WTC11 (cell line): ENCODE results near the gene IL2RA. TPM values are rescaled to one million over a fixed set of nuclear protein-coding genes. Genes with fewer than 3 reads are reported as not detected.
A peak's percentile ranks its signal among the peaks of the same experiment; 100 is the strongest.
"Not testable (repeated sequence)": the region's sequence is repeated elsewhere in the genome, so short reads cannot be mapped to it uniquely, and the experiment has no call there.

Experiments used
- ATAC-seq: fragments of 200-7000 bp; cut with Tn5 transposase; 2 replicates; pipeline ENCODE4 v1.10.0; 2021; ENCODE audit warnings: mild to moderate bottlenecking, moderate library complexity
- CTCF ChIA-PET: fragments of 300-600 bp; sonication (Branson Sonifier 250); formaldehyde crosslinking; loops from one replicate; lab custom pipeline; 2021; ENCODE audit warnings: antibody characterized with exemption; lab: Charles Lee
- POLR2A ChIA-PET: fragments of 350-600 bp; sonication (Branson Sonifier 250); formaldehyde crosslinking; loops from one replicate; lab custom pipeline; 2021; ENCODE audit warnings: antibody characterized with exemption; lab: Charles Lee
- DNase-seq: peaks from one replicate; pipeline ENCODE4 v3.0.0; 2021; ENCODE audit warnings: low spot score
- H3K27ac Mint-ChIP-seq: 2 replicates; pipeline ENCODE4 v1.8.0; 2021; ENCODE audit warnings: mixed read lengths
- H3K27me3 Mint-ChIP-seq: 2 replicates; pipeline ENCODE4 v1.8.0; 2021; ENCODE audit warnings: low read depth, mild to moderate bottlenecking, moderate library complexity, mixed read lengths
- H3K36me3 Mint-ChIP-seq: 2 replicates; pipeline ENCODE4 v1.8.0; 2021; ENCODE audit warnings: mixed read lengths
- H3K4me1 Mint-ChIP-seq: 2 replicates; pipeline ENCODE4 v1.8.0; 2022; ENCODE audit warnings: mixed read lengths
- H3K4me3 Mint-ChIP-seq: 2 replicates; pipeline ENCODE4 v1.8.0; 2021; ENCODE audit warnings: mild to moderate bottlenecking, moderate library complexity, mixed read lengths
- H3K9me3 Mint-ChIP-seq: 2 replicates; pipeline ENCODE4 v1.8.0; 2021; ENCODE audit warnings: mixed read lengths
- ATF1 ChIP-seq: sonication (generic); formaldehyde crosslinking; IDR thresholded peaks from 2 replicates; pipeline ENCODE4 v1.8.1; 2023; ENCODE audit warnings: mild to moderate bottlenecking, moderate library complexity, missing genetic modification reagents
- ELF4 ChIP-seq: sonication (generic); formaldehyde crosslinking; IDR thresholded peaks from 2 replicates; pipeline ENCODE4 v1.8.1; 2022; ENCODE audit warnings: low read depth, mild to moderate bottlenecking, moderate library complexity, missing genetic modification reagents
- GABPB1 ChIP-seq: sonication (generic); formaldehyde crosslinking; IDR thresholded peaks from 2 replicates; pipeline ENCODE4 v1.8.1; 2023; ENCODE audit warnings: mild to moderate bottlenecking, missing genetic modification reagents
- IRF2 ChIP-seq: sonication (generic); formaldehyde crosslinking; IDR thresholded peaks from 2 replicates; pipeline ENCODE4 v1.8.0; 2022; ENCODE audit warnings: low read depth, missing genetic modification reagents, borderline replicate concordance
- MYBL2 ChIP-seq: sonication (generic); formaldehyde crosslinking; IDR thresholded peaks from 2 replicates; pipeline ENCODE4 v1.8.1; 2023; ENCODE audit warnings: mild to moderate bottlenecking, moderate library complexity, missing genetic modification reagents
- NR2C2 ChIP-seq: sonication (generic); formaldehyde crosslinking; IDR thresholded peaks from 2 replicates; pipeline ENCODE4 v1.8.0; 2022; ENCODE audit warnings: mild to moderate bottlenecking, missing genetic modification reagents
- NR3C1 ChIP-seq: sonication (generic); formaldehyde crosslinking; conservative IDR thresholded peaks from 2 replicates; pipeline ENCODE4 v1.8.1; 2023; ENCODE audit warnings: low read depth, mild to moderate bottlenecking, missing genetic modification reagents
- OVOL2 ChIP-seq: fragments of 250-450 bp; sonication (Bioruptor Pico); IDR thresholded peaks from 2 replicates; pipeline ENCODE4 v1.9.0; 2021; ENCODE audit warnings: mild to moderate bottlenecking, borderline replicate concordance
- RORB ChIP-seq: fragments of 250-450 bp; sonication (Bioruptor Pico); IDR thresholded peaks from 2 replicates; pipeline ENCODE4 v1.9.0; 2021; ENCODE audit warnings: mild to moderate bottlenecking
- SOX15 ChIP-seq: fragments of 250-450 bp; sonication (Bioruptor Pico); IDR thresholded peaks from 2 replicates; pipeline ENCODE4 v1.9.0; 2021; ENCODE audit warnings: mild to moderate bottlenecking
- ZNF138 ChIP-seq: sonication (generic); formaldehyde crosslinking; conservative IDR thresholded peaks from 2 replicates; pipeline ENCODE4 v1.8.1; 2022; ENCODE audit warnings: mild to moderate bottlenecking, moderate library complexity, missing genetic modification reagents
- total RNA-seq: library from RNA; stranded (reverse); gene quantifications from 3 replicates; pipeline ENCODE4 v1.2.3, GENCODE V29; 2021
- TF ChIP-seq, protein P1 (sequence below): fragments of 200-600 bp; IDR thresholded peaks from 2 replicates; pipeline ENCODE4 v1.8.0; 2022; ENCODE audit warnings: antibody characterized with exemption
- TF ChIP-seq, protein P2 (sequence below): sonication (generic); formaldehyde crosslinking; IDR thresholded peaks from 2 replicates; pipeline ENCODE4 v1.8.1; 2023; ENCODE audit warnings: mild to moderate bottlenecking, missing genetic modification reagents, moderate library complexity
- TF ChIP-seq, protein P3 (sequence below): sonication (generic); formaldehyde crosslinking; IDR thresholded peaks from 2 replicates; pipeline ENCODE4 v1.8.1; 2023; ENCODE audit warnings: mild to moderate bottlenecking, missing genetic modification reagents, moderate library complexity
- TF ChIP-seq, protein P4 (sequence below): fragments of 250-450 bp; sonication (Bioruptor Pico); IDR thresholded peaks from 2 replicates; pipeline ENCODE4 v2.1.2; 2022; ENCODE audit warnings: mild to moderate bottlenecking, moderate library complexity
- TF ChIP-seq, protein P5 (sequence below): fragments of 250-450 bp; sonication (Bioruptor Pico); IDR thresholded peaks from 2 replicates; pipeline ENCODE4 v1.9.0; 2021; ENCODE audit warnings: mild to moderate bottlenecking, borderline replicate concordance
- TF ChIP-seq, protein P6 (sequence below): sonication (generic); formaldehyde crosslinking; IDR thresholded peaks from 2 replicates; pipeline ENCODE4 v1.8.1; 2022; ENCODE audit warnings: mild to moderate bottlenecking, moderate library complexity, missing genetic modification reagents

Gene IL2RA
- total RNA-seq, 1 experiment from 2014 or later = 0.31 TPM

DNA sequence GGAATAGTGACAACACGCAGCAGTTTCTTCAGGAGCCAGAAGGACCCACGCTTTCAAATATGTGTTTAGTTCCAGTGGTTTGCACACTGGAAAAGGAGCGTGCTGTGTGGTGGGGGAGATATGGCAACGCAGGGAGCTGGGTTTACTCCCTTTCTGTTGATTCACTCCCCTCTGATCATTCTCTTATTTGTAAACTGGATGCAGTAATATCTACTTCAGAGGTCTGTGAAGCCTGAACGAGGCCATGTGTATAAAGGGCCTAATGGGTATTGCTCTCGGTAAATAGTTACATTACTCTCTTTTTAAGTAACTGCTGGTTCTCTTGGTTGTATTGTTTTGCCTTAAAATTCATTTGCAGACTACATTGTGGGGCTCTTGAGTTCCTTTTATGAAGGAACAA lies 45.9 kb upstream of the IL2RA start:
- DNase-seq = no peak
- ATAC-seq = no peak
- H3K4me3 Mint-ChIP-seq = no peak overlapping the region; the same call in 1 of the 2 replicates
- ChIA-PET CTCF (interaction anchor here (0.6 to 2.7 kb wide), 11 partner anchors 11 to 293 kb away, joined by 3 to 18 read pairs (median 4); partner anchors contain the start of gene PFKFB3), POLR2A (interaction anchor here (1.1 kb wide), 1 partner anchor 94 kb away, joined by 5 read pairs; the partner anchor contains the start of gene PFKFB3)
- H3K27me3 Mint-ChIP-seq = no peaks in the 10 kb centered on the region
- peaks cover 56% of the 10 kb centered on the region for H3K36me3 Mint-ChIP-seq
- H3K4me1 Mint-ChIP-seq = peaks cover 49% of the 10 kb centered on the region
- TF ChIP-seq ELF4 = no peak
- TF ChIP-seq, protein P1, sequence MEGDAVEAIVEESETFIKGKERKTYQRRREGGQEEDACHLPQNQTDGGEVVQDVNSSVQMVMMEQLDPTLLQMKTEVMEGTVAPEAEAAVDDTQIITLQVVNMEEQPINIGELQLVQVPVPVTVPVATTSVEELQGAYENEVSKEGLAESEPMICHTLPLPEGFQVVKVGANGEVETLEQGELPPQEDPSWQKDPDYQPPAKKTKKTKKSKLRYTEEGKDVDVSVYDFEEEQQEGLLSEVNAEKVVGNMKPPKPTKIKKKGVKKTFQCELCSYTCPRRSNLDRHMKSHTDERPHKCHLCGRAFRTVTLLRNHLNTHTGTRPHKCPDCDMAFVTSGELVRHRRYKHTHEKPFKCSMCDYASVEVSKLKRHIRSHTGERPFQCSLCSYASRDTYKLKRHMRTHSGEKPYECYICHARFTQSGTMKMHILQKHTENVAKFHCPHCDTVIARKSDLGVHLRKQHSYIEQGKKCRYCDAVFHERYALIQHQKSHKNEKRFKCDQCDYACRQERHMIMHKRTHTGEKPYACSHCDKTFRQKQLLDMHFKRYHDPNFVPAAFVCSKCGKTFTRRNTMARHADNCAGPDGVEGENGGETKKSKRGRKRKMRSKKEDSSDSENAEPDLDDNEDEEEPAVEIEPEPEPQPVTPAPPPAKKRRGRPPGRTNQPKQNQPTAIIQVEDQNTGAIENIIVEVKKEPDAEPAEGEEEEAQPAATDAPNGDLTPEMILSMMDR = no peak
- no peak for TF ChIP-seq RORB (CRISPR knock-in tag)
- TF ChIP-seq ZNF138 = no peak
- no peak for TF ChIP-seq SOX15
- TF ChIP-seq, protein P2, sequence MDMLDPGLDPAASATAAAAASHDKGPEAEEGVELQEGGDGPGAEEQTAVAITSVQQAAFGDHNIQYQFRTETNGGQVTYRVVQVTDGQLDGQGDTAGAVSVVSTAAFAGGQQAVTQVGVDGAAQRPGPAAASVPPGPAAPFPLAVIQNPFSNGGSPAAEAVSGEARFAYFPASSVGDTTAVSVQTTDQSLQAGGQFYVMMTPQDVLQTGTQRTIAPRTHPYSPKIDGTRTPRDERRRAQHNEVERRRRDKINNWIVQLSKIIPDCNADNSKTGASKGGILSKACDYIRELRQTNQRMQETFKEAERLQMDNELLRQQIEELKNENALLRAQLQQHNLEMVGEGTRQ (CRISPR knock-in tag) = no peak
- no peak for TF ChIP-seq MYBL2
- no peaks in the 10 kb centered on the region for H3K9me3 Mint-ChIP-seq
- peak overlapping the region; percentile 97 for H3K27ac Mint-ChIP-seq

DNA sequence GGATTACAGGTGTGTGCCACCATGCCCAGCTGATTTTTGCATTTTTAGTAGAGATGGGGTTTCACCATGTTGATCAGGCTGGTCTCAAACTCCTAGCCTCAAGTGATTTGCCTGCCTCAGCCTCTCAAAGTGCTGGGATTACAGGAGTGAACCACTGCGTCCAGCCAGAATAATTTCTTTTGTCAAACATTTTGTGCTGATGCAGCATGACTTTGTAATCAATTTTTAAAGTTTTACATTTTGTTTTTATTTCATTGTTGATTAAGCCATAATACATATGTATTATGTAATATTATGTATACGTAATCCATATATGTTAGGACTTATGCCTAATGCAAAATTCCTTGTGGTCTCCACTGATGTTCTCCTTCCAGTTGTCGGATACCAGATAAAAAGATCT lies 45.4 kb upstream of the IL2RA start:
- CTCF ChIA-PET = interaction anchor here (1.6 to 2.7 kb wide), 2 partner anchors 21 to 294 kb away, joined by 14 to 18 read pairs; no protein-coding TSS in a partner anchor
- ATAC-seq, H3K27ac Mint-ChIP-seq, DNase-seq, POLR2A ChIA-PET, H3K27me3 Mint-ChIP-seq, H3K4me3 Mint-ChIP-seq, H3K9me3 Mint-ChIP-seq: not testable (repeated sequence)
- Mint-ChIP-seq H3K4me1 (peaks cover 54% of the 10 kb centered on the region), H3K36me3 (peaks cover 54% of the 10 kb centered on the region)

DNA sequence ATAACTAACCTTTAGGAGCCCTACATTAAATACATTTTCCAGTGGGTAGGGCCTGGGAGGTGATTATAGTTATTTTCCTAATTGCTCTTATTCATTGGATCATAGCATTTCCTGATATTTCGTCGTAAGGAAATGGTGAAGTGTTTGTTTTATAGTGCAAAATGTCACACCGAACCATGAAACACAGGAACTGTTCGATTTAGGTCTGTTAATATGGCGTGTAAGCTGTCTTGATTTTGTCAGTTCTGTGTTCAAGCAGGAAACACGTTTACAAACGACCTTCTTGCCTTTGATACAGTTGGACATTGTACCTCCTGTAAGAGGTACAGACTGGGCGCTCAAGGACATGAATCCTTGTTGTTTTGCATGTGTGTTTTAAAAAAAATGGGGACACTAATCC lies 41.4 kb upstream of the IL2RA start:
- H3K9me3 Mint-ChIP-seq = no peaks in the 10 kb centered on the region
- no peak for DNase-seq
- H3K27ac Mint-ChIP-seq = peak overlapping the region; percentile 8; the same call in 1 of the 2 replicates
- no peaks in the 10 kb centered on the region for H3K27me3 Mint-ChIP-seq
- no peak for ATAC-seq
- peaks cover 43% of the 10 kb centered on the region for H3K36me3 Mint-ChIP-seq
- peaks cover 70% of the 10 kb centered on the region for H3K4me1 Mint-ChIP-seq
- ChIA-PET POLR2A (no interaction called here), CTCF (no interaction called here)
- H3K4me3 Mint-ChIP-seq = no peak overlapping the region
- TF ChIP-seq, protein P3, sequence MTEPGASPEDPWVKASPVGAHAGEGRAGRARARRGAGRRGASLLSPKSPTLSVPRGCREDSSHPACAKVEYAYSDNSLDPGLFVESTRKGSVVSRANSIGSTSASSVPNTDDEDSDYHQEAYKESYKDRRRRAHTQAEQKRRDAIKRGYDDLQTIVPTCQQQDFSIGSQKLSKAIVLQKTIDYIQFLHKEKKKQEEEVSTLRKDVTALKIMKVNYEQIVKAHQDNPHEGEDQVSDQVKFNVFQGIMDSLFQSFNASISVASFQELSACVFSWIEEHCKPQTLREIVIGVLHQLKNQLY = no peak
- TF ChIP-seq, protein P4, sequence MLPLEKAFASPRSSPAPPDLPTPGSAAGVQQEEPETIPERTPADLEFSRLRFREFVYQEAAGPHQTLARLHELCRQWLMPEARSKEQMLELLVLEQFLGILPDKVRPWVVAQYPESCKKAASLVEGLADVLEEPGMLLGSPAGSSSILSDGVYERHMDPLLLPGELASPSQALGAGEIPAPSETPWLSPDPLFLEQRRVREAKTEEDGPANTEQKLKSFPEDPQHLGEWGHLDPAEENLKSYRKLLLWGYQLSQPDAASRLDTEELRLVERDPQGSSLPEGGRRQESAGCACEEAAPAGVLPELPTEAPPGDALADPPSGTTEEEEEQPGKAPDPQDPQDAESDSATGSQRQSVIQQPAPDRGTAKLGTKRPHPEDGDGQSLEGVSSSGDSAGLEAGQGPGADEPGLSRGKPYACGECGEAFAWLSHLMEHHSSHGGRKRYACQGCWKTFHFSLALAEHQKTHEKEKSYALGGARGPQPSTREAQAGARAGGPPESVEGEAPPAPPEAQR (CRISPR knock-in tag) = no peak

DNA sequence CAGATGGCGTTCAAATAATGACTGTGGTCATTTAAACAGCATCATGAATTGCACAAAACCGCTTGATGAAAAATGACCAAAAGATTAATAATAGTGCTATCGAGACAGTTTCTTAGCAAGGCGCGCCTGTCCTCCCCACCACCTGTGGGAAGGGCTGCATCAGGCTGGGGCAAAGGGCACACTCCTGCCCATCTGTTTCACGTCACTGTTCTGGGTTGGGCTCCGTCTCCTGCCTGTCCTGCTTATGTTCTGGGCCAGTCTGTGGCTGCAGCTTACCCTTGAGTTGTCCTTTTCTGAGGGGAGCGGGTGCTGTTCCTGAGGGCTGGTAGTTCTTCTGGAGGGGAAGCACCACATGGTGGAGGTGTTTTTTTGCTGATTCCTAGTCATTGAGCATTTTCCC lies 40.0 kb upstream of the IL2RA start:
- ChIA-PET POLR2A (interaction anchor here (0.5 kb wide), 1 partner anchor 92 kb away, joined by 3 read pairs; no protein-coding TSS in a partner anchor), CTCF (no interaction called here)
- Mint-ChIP-seq H3K36me3 (peaks cover 45% of the 10 kb centered on the region), H3K9me3 (no peaks in the 10 kb centered on the region), H3K4me3 (no peak overlapping the region), H3K27ac (peak overlapping the region; percentile 84), H3K4me1 (peaks cover 74% of the 10 kb centered on the region), H3K27me3 (no peaks in the 10 kb centered on the region)
- DNase-seq = no peak
- peak; percentile 13; the same call in 1 of the 2 replicates for ATAC-seq
- TF ChIP-seq, protein P5, sequence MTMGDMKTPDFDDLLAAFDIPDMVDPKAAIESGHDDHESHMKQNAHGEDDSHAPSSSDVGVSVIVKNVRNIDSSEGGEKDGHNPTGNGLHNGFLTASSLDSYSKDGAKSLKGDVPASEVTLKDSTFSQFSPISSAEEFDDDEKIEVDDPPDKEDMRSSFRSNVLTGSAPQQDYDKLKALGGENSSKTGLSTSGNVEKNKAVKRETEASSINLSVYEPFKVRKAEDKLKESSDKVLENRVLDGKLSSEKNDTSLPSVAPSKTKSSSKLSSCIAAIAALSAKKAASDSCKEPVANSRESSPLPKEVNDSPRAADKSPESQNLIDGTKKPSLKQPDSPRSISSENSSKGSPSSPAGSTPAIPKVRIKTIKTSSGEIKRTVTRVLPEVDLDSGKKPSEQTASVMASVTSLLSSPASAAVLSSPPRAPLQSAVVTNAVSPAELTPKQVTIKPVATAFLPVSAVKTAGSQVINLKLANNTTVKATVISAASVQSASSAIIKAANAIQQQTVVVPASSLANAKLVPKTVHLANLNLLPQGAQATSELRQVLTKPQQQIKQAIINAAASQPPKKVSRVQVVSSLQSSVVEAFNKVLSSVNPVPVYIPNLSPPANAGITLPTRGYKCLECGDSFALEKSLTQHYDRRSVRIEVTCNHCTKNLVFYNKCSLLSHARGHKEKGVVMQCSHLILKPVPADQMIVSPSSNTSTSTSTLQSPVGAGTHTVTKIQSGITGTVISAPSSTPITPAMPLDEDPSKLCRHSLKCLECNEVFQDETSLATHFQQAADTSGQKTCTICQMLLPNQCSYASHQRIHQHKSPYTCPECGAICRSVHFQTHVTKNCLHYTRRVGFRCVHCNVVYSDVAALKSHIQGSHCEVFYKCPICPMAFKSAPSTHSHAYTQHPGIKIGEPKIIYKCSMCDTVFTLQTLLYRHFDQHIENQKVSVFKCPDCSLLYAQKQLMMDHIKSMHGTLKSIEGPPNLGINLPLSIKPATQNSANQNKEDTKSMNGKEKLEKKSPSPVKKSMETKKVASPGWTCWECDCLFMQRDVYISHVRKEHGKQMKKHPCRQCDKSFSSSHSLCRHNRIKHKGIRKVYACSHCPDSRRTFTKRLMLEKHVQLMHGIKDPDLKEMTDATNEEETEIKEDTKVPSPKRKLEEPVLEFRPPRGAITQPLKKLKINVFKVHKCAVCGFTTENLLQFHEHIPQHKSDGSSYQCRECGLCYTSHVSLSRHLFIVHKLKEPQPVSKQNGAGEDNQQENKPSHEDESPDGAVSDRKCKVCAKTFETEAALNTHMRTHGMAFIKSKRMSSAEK (CRISPR knock-in tag) = no peak
- TF ChIP-seq GABPB1 = no peak
- TF ChIP-seq IRF2 = no peak
- TF ChIP-seq OVOL2 = no peak
- no peak for TF ChIP-seq NR2C2 (CRISPR knock-in tag)
- TF ChIP-seq, protein P6, sequence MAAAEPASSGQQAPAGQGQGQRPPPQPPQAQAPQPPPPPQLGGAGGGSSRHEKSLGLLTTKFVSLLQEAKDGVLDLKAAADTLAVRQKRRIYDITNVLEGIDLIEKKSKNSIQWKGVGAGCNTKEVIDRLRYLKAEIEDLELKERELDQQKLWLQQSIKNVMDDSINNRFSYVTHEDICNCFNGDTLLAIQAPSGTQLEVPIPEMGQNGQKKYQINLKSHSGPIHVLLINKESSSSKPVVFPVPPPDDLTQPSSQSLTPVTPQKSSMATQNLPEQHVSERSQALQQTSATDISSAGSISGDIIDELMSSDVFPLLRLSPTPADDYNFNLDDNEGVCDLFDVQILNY (CRISPR knock-in tag) = no peak
- no peak for TF ChIP-seq ATF1 (CRISPR knock-in tag)
- TF ChIP-seq NR3C1 (CRISPR knock-in tag) = no peak
